Caki2 (cell line): ENCODE measurements around the gene MYCL. TPM values are rescaled to one million over a fixed set of nuclear protein-coding genes. Genes with fewer than 3 reads are reported as not detected.

Experiments used
- DNase-seq: peaks from one replicate; pipeline ENCODE4 v3.0.0-alpha.2; 2015; ENCODE audit warnings: low read depth
- in situ Hi-C: cut with HindIII; loops from 2 replicates; pipeline ENCODE4 v1.10.0; 2016; ENCODE audit warnings: low sequenced_read_pairs, low pct_unique_long_range_greater_than_20kb, mixed read lengths
- total RNA-seq: library from RNA; depleted of rRNA; stranded (reverse); fragments of >200 nt; shearing (Covaris generic); gene quantifications from 2 replicates; pipeline ENCODE4 v1.2.3, GENCODE V29; 2014; ENCODE audit warnings: low replicate concordance

Gene MYCL
- total RNA-seq, 1 experiment from 2014 or later: 1.0 TPM

GRCh38 chr1:39866767-39867166, 35.0 kb downstream of the MYCL start:
- in situ Hi-C loops: no loop called here
- no peak for DNase-seq

- in situ Hi-C loops: no loop called here
- no peak for DNase-seq
These were observed 36.0 kb downstream of the MYCL start for GRCh38 chr1:39865762-39866161.

- in situ Hi-C loops: no loop called here
- DNase-seq: no peak
These were observed 38.5 kb downstream of the MYCL start for GRCh38 chr1:39863177-39863576.

GRCh38 chr1:39861003-39861402, 40.7 kb downstream of the MYCL start:
- no peak for DNase-seq
- in situ Hi-C loops: no loop called here

- in situ Hi-C loops: no loop called here
- no peak for DNase-seq
These were observed 41.6 kb downstream of the MYCL start for GRCh38 chr1:39859859-39860812.

GRCh38 chr1:39858315-39858714, 43.4 kb downstream of the MYCL start:
- in situ Hi-C loops: no loop called here
- DNase-seq: no peak

GRCh38 chr1:39857126-39857878, 44.4 kb downstream of the MYCL start:
- no peak for DNase-seq
- in situ Hi-C loops: no loop called here

- no peak for DNase-seq
- in situ Hi-C loops: no loop called here
These were observed 47.0 kb downstream of the MYCL start for GRCh38 chr1:39854738-39855137.

- in situ Hi-C loops: no loop called here
These were observed 47.4 kb downstream of the MYCL start for GRCh38 chr1:39854314-39854713.

GRCh38 chr1:39852876-39853275, 48.8 kb downstream of the MYCL start:
- in situ Hi-C loops: no loop called here
- no peak for DNase-seq

More at GRCh38 chr1:39854314-39854713, 47.4 kb downstream of the MYCL start:
- no peak for DNase-seq

- in situ Hi-C loops: no loop called here
These were observed 49.4 kb downstream of the MYCL start for GRCh38 chr1:39852214-39852791.

GRCh38 chr1:39850606-39851216, 51.0 kb downstream of the MYCL start:
- in situ Hi-C loops: no loop called here

More at GRCh38 chr1:39852214-39852791, 49.4 kb downstream of the MYCL start:
- peak; percentile 44 for DNase-seq

GRCh38 chr1:39849203-39849602, 52.5 kb downstream of the MYCL start:
- DNase-seq: no peak
- in situ Hi-C loops: no loop called here

More at GRCh38 chr1:39850606-39851216, 51.0 kb downstream of the MYCL start:
- no peak for DNase-seq

GRCh38 chr1:39847940-39848339, 53.8 kb downstream of the MYCL start:
- no peak for DNase-seq
- in situ Hi-C loops: no loop called here

- no peak for DNase-seq
- in situ Hi-C loops: no loop called here
These were observed 54.9 kb downstream of the MYCL start for GRCh38 chr1:39846796-39847195.

GRCh38 chr1:39845569-39846566, 55.8 kb downstream of the MYCL start:
- peak; percentile 92 for DNase-seq

More at GRCh38 chr1:39845569-39846566, 55.8 kb downstream of the MYCL start:
- in situ Hi-C loops: no loop called here
